Keratinocyte (primary cell): Measurements from ENCODE around the gene MBNL2. TPM values are rescaled to one million over a fixed set of nuclear protein-coding genes. Genes with fewer than 3 reads are reported as not detected.

ENCODE experiments used
- DNase-seq: peaks from one replicate; pipeline ENCODE4 v3.0.0-alpha.2; 2011; ENCODE audit warnings: low read depth, missing footprints, low spot score
- FAIRE-seq: peaks from 2 replicates; lab custom pipeline; 2011; peaks lifted over from hg19 to GRCh38; lab: Jason Lieb, UNC
- H2AFZ ChIP-seq: 2 replicates; pipeline ENCODE4 v1.6.0; 2012; ENCODE audit warnings: low read length, control low read depth, inconsistent platforms; ENCODE audit not compliant: control insufficient read depth
- H3K27ac ChIP-seq: 2 replicates; pipeline ENCODE4 v1.5.1; 2011; ENCODE audit warnings: low read length; ENCODE audit not compliant: control insufficient read depth, insufficient read depth
- H3K27me3 ChIP-seq: 3 replicates; pipeline ENCODE4 v1.6.0; 2011; ENCODE audit warnings: low read length; ENCODE audit not compliant: control insufficient read depth, insufficient read depth; ENCODE audit errors: extremely low read depth
- H3K36me3 ChIP-seq, 2 experiments: 2 replicates in 1 of 2; 3 replicates in 1 of 2; pipeline ENCODE4 v1.5.1; 2011; ENCODE audit warnings: low read length in 2 of 2, mild to moderate bottlenecking in 1 of 2; ENCODE audit not compliant: control insufficient read depth in 2 of 2, insufficient read depth in 2 of 2; ENCODE audit errors: extremely low read depth in 1 of 2
- H3K4me1 ChIP-seq: 3 replicates; pipeline ENCODE4 v1.5.1; 2011; ENCODE audit warnings: low read length; ENCODE audit not compliant: control insufficient read depth, insufficient read depth; ENCODE audit errors: extremely low read depth
- H3K4me2 ChIP-seq: 3 replicates; pipeline ENCODE4 v1.6.0; 2011; ENCODE audit warnings: low read depth, low read length; ENCODE audit not compliant: control insufficient read depth, insufficient read depth; ENCODE audit errors: extremely low read depth
- H3K4me3 ChIP-seq, 3 experiments: fragments of 200-600 bp in 1 of 3; sonication (generic) in 1 of 3; 2 replicates in 2 of 3; 3 replicates in 1 of 3; pipeline ENCODE4 v1.5.1; 2011 to 2016; ENCODE audit warnings: low read length in 3 of 3, mild to moderate bottlenecking in 3 of 3, control low read depth in 2 of 3, inconsistent platforms in 1 of 3, low read depth in 1 of 3, mixed read lengths in 1 of 3, mixed run types in 1 of 3, moderate library complexity in 1 of 3; ENCODE audit not compliant: control insufficient read depth in 2 of 3, insufficient read depth in 2 of 3; ENCODE audit errors: extremely low read depth in 1 of 3
- H3K79me2 ChIP-seq: 2 replicates; pipeline ENCODE4 v1.6.0; 2012; ENCODE audit warnings: low read length; ENCODE audit not compliant: control insufficient read depth, insufficient read depth
- H3K9ac ChIP-seq: 3 replicates; pipeline ENCODE4 v1.6.0; 2011; ENCODE audit warnings: low read length; ENCODE audit not compliant: control insufficient read depth, insufficient read depth; ENCODE audit errors: extremely low read depth
- H3K9me1 ChIP-seq: 3 replicates; pipeline ENCODE4 v1.6.0; 2011; ENCODE audit warnings: low read length; ENCODE audit not compliant: control insufficient read depth, insufficient read depth; ENCODE audit errors: extremely low read depth
- H3K9me3 ChIP-seq: 2 replicates; pipeline ENCODE4 v1.5.1; 2012; ENCODE audit warnings: low read depth, low read length; ENCODE audit not compliant: control insufficient read depth
- H4K20me1 ChIP-seq: 3 replicates; pipeline ENCODE4 v1.6.0; 2011; ENCODE audit warnings: low read length; ENCODE audit not compliant: control insufficient read depth, insufficient read depth; ENCODE audit errors: extremely low read depth
- CTCF ChIP-seq, 3 experiments: IDR thresholded peaks in 1 of 3; conservative IDR thresholded peaks in 1 of 3; optimal IDR thresholded peaks in 1 of 3; 2 replicates in 2 of 3; 3 replicates in 1 of 3; pipeline versions ENCODE3 to v1.5.1; 2011; ENCODE audit warnings: low read length in 3 of 3, mild to moderate bottlenecking in 3 of 3, moderate library complexity in 2 of 3, control low read depth in 1 of 3, inconsistent platforms in 1 of 3; ENCODE audit not compliant: insufficient read depth in 2 of 3; ENCODE audit errors: extremely low read depth in 1 of 3
- EZH2 ChIP-seq: IDR thresholded peaks from one replicate; pipeline ENCODE4 v1.6.1; 2012; ENCODE audit warnings: inconsistent platforms, mild to moderate bottlenecking, low read length, moderate library complexity
- dilution Hi-C: fragments of 300-500 bp; cut with MboI; formaldehyde crosslinking; loops from one replicate; pipeline ENCODE4 v1.7.0; 2020; ENCODE audit warnings: low sequenced_read_pairs; ENCODE audit not compliant: extremely low pct_ligation_motif_present
- polyA plus RNA-seq, 5 experiments: library from polyadenylated mRNA; depleted of rRNA in 3 of 5; stranded (reverse) in 3 of 5; stranded (forward) in 1 of 5; unstranded in 1 of 5; fragments of >200 nt; gene quantifications; 1 replicate in 1 of 5; 2 replicates in 3 of 5; 3 replicates in 1 of 5; pipeline versions ENCODE4 v1.2.1 to v1.2.3, GENCODE V29; 2011 to 2012; ENCODE audit warnings: missing spikeins in 2 of 5, low read depth in 1 of 5, low replicate concordance in 1 of 5

Gene MBNL2
- polyA plus RNA-seq, 1 donor (not counting 4 experiments of a cell fraction or from before 2014, with no cell fraction given): 28.4 TPM

DNA sequence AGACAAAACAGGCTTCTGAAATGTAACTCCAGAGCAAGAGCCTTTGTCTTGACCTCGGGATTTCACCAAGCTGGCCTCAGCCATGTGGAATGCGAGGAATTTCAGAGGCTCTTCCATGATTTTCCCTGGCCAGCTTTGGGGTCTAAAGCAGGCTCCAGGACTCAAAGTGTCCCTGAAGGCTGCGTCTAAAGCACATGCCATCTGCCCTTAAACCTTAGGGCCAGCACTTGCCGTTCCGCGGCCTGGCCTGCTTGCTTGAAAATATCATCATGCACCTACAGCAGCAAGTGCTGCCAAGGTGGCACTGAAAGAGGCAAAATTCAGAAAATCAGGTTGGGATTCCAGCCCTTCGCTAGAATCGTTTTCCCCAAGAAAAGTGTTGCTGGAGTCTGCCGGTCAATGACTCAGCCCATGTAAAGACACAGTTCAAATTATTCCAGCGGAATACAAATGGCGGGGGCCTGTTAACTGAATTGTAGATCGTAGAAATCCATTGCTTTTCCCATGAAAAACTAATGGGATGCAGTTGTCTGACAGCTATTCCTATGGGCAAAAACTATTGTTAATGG, 106.2 kb downstream of the MBNL2 start:
- Histone ChIP-seq H3K9me3 (no peaks in the 10 kb centered on the region), H3K4me2 (peak overlapping the region; percentile 26), H3K4me1 (peaks cover 18% of the 10 kb centered on the region), H2AFZ (no peak overlapping the region), H3K36me3 (no peaks in the 10 kb centered on the region), H3K9ac (no peak overlapping the region), H3K79me2 (no peaks in the 10 kb centered on the region), H3K4me3 (no peak overlapping the region), H3K9me1 (no peaks in the 10 kb centered on the region), H3K27me3 (no peaks in the 10 kb centered on the region), H3K27ac (peak overlapping the region; percentile 36), H4K20me1 (no peaks in the 10 kb centered on the region)
- dilution Hi-C loops: no loop called here
- FAIRE-seq (no peak), DNase-seq (no peak)
- TF ChIP-seq EZH2: no peak
- no peak for TF ChIP-seq CTCF (optimal IDR thresholded peaks at IDR 0.05 in 1 of 3, IDR thresholded peaks at IDR 0.05 in 1 of 3, conservative IDR thresholded peaks at IDR 0.05 in 1 of 3; ENCODE audit: extremely low read depth in 1 of 3, insufficient read depth in 2 of 3, low read length in 3 of 3)

DNA sequence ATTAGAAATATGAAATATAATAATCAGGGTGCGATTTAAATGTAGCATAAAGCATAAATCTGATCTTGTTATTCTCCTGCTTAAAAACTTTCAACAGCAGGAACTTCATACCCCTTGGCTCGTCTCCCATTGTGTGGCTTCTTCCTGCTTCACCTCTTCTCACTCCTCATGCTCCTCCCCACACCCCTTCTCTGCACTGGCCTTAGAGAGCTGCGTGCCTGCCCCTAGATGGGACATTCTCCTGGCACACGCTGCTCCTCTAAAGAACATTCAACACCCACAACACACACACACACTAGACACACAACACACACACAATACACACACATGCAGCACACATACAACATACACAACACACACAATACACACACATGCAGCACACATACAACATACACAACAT, 107.2 kb downstream of the MBNL2 start:
- no peaks in the 10 kb centered on the region for H3K9me1 ChIP-seq
- H3K27me3 ChIP-seq: no peaks in the 10 kb centered on the region
- no peaks in the 10 kb centered on the region for H3K36me3 ChIP-seq
- H3K27ac ChIP-seq: no peak overlapping the region
- no peak overlapping the region for H3K9ac ChIP-seq
- FAIRE-seq: peak; percentile 13
- no peak overlapping the region for H3K4me2 ChIP-seq
- TF ChIP-seq CTCF (optimal IDR thresholded peaks at IDR 0.05 in 1 of 3, IDR thresholded peaks at IDR 0.05 in 1 of 3, conservative IDR thresholded peaks at IDR 0.05 in 1 of 3; ENCODE audit: extremely low read depth in 1 of 3, insufficient read depth in 2 of 3, low read length in 3 of 3) (no peak), EZH2 (no peak)
- H3K79me2 ChIP-seq: no peaks in the 10 kb centered on the region
- peaks cover 18% of the 10 kb centered on the region for H3K4me1 ChIP-seq
- H3K4me3 ChIP-seq: no peak overlapping the region
- H3K9me3 ChIP-seq: no peaks in the 10 kb centered on the region
- dilution Hi-C loops: no loop called here
- no peak overlapping the region for H2AFZ ChIP-seq
- DNase-seq: no peak
- H4K20me1 ChIP-seq: no peaks in the 10 kb centered on the region
